Thoracic aorta (tissue), 2 donors: ENCODE results near the gene UNC119. TPM values are rescaled to one million over a fixed set of nuclear protein-coding genes. Genes with fewer than 3 reads are reported as not detected.

Source experiments
- ATAC-seq: fragments of 150-250 bp; one replicate; pipeline ENCODE4 v1.8.0; 2017; ENCODE audit warnings: low read depth; ENCODE audit not compliant: insufficient number of reproducible peaks, low FRiP score
- DNase-seq: peaks from one replicate; pipeline ENCODE4 v3.0.0-alpha.2; 2020; ENCODE audit warnings: low spot score
- H3K27ac ChIP-seq, 2 donors: fragments of 200-600 bp; sonication (generic); 1 replicate in 1 of 2; 2 replicates in 1 of 2; pipeline ENCODE4 v1.5.1; 2016; ENCODE audit warnings: mild to moderate bottlenecking in 2 of 2, moderate library complexity in 2 of 2
- H3K27me3 ChIP-seq: fragments of 200-600 bp; sonication (generic); replicated peaks from 2 replicates; pipeline ENCODE4 v1.6.0; 2016; ENCODE audit warnings: mild to moderate bottlenecking; ENCODE audit not compliant: insufficient read depth
- H3K36me3 ChIP-seq: fragments of 200-600 bp; sonication (generic); one replicate; pipeline ENCODE4 v1.5.1; 2016
- H3K4me1 ChIP-seq, 2 donors: fragments of 200-600 bp; sonication (generic); 1 replicate in 1 of 2; 2 replicates in 1 of 2; pipeline versions ENCODE4 v1.5.1 to v1.6.0; 2016; ENCODE audit warnings: low read depth in 2 of 2, mild to moderate bottlenecking in 1 of 2; ENCODE audit not compliant: control insufficient read depth in 1 of 2
- H3K4me3 ChIP-seq: fragments of 200-600 bp; sonication (generic); 2 replicates; pipeline ENCODE4 v1.5.1; 2016; ENCODE audit warnings: mild to moderate bottlenecking
- H3K9me3 ChIP-seq: fragments of 200-600 bp; sonication (generic); 2 replicates; pipeline ENCODE4 v1.5.1; 2016
- CTCF ChIP-seq: fragments of 200-600 bp; sonication (generic); IDR thresholded peaks from one replicate; pipeline ENCODE4 v1.5.1; 2019; ENCODE audit warnings: antibody characterized with exemption
- total RNA-seq, 2 donors: library from RNA; depleted of rRNA; stranded (reverse); fragments of >200 nt; gene quantifications; one replicate each; pipeline versions ENCODE4 v1.1.0 to v1.2.3, GENCODE V29; 2016

The UNC119 gene
- total RNA-seq, 2 donors from 2014 or later, result 27.8 to 34.9 TPM

- ATAC-seq (no peak), DNase-seq (no peak)
- Histone ChIP-seq H3K36me3 (no peaks in the 10 kb centered on the region), H3K27ac (no peak overlapping the region), H3K9me3 (no peaks in the 10 kb centered on the region), H3K4me1 (peaks cover 3 to 21% of the 10 kb centered on the region in 2 donors), H3K27me3 (no peaks in the 10 kb centered on the region), H3K4me3 (no peak overlapping the region)
- no peak for TF ChIP-seq CTCF
Observed at GRCh38 chr17:28520687-28521086, 31.7 kb downstream of the UNC119 start.

GRCh38 chr17:28519236-28519635 lies 33.2 kb downstream of the UNC119 start:
- Histone ChIP-seq H3K4me3 (no peak overlapping the region), H3K27ac (no peak overlapping the region), H3K27me3 (no peaks in the 10 kb centered on the region), H3K9me3 (no peaks in the 10 kb centered on the region), H3K36me3 (no peaks in the 10 kb centered on the region), H3K4me1 (peaks cover 0 to 11% of the 10 kb centered on the region in 2 donors)
- no peak for ATAC-seq
- TF ChIP-seq CTCF, result no peak
- DNase-seq, result no peak

GRCh38 chr17:28518578-28518977 lies 33.8 kb downstream of the UNC119 start:
- no peak for TF ChIP-seq CTCF
- ATAC-seq (no peak), DNase-seq (no peak)
- Histone ChIP-seq H3K27ac (no peak overlapping the region), H3K27me3 (no peaks in the 10 kb centered on the region), H3K36me3 (no peaks in the 10 kb centered on the region), H3K4me3 (no peak overlapping the region), H3K9me3 (no peaks in the 10 kb centered on the region), H3K4me1 (peaks cover 0 to 11% of the 10 kb centered on the region in 2 donors)

GRCh38 chr17:28518132-28518531 lies 34.3 kb downstream of the UNC119 start:
- Histone ChIP-seq H3K9me3 (no peaks in the 10 kb centered on the region), H3K4me1 (peaks cover 0 to 11% of the 10 kb centered on the region in 2 donors), H3K27me3 (no peaks in the 10 kb centered on the region), H3K27ac (no peak overlapping the region), H3K36me3 (no peaks in the 10 kb centered on the region), H3K4me3 (no peak overlapping the region)
- no peak for TF ChIP-seq CTCF
- ATAC-seq (no peak), DNase-seq (no peak)

DNA sequence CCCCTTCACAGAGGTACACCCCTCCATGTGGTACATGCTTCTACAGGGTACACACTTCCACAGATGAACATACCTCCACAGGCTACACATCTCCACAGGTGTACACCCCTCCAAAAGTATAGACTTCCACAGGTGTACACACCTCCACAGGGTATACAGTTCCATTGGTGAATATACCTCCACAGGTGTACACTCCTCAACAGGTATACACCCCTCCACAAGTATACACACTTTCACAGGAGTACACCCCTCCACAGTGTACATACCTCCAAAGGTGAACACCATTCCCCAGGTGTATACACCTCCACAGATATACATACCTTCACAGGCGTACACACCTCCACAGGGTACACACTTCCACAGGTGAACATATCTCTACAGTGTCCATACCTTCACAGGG lies 36.9 kb downstream of the UNC119 start:
- ATAC-seq, result no peak
- DNase-seq, result no peak
- no peak overlapping the region for H3K4me3 ChIP-seq
- no peak overlapping the region for H3K27ac ChIP-seq
- H3K27me3 ChIP-seq, result no peaks in the 10 kb centered on the region
- H3K36me3 ChIP-seq, result no peaks in the 10 kb centered on the region
- H3K4me1 ChIP-seq, result no peaks in the 10 kb centered on the region
- no peak for TF ChIP-seq CTCF
- H3K9me3 ChIP-seq, result no peaks in the 10 kb centered on the region
